ENCODE data around the gene TUBGCP6. TPM values are rescaled to one million over a fixed set of nuclear protein-coding genes. Genes with fewer than 3 reads are reported as not detected.
A peak's percentile ranks its signal among the peaks of the same experiment; 100 is the strongest.

The TUBGCP6 gene
- total RNA-seq, 4 donors from 2014 or later, result 20.3 to 44.3 (median 32.2) TPM

DNA sequence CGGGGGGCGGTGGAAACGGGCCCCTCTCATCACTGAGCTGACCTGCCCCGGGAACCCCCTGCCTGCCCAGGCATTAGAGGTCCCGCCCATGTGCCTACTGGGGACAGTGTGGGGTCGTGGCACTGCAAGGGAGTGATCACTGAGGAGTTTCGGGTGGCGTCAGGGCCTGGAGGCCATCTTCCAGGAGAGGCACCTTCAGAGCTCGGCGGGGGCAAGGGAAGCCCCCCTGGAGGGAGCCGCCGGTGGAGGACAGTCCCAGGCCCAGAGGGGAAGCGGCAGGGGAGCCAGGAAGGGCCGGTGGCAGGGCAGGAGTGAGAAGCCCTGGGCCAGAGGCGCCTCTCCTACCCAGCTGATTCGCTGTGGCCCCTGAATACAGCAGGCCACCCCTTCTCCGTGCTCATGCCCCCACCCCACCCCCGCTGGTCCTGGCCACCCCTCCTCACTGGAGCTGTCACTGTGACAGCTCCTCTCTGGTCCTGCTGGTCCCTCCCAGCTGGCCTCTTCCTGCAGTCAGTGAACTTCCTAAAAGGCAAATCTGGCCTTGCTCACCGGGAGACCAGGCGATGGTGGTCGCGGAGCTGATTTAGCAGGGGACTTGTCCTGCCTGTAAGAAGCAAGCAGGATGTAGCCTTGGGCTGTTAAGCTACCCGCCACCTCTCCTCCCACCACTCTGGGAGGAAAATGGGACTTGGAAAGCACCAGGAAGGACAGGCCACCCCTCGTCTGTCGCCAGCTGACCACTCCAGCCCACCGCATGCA is 27.4 kb upstream of the TUBGCP6 start:
- Histone ChIP-seq H3K4me1 (peaks cover 37 to 87% (median 46%) of the 10 kb centered on the region in 3 donors), H3K27me3 (peaks cover 0 to 11% (median 0%) of the 10 kb centered on the region in 4 donors), H3K4me3 (peak overlapping the region in 3 of 4 donors; percentile 54 to 74 (median 62)), H3K36me3 (peaks cover 17 to 36% (median 18%) of the 10 kb centered on the region in 3 donors), H3K9me3 (no peaks in the 10 kb centered on the region), H3K27ac (peak overlapping the region in 2 of 4 donors; percentile 11 to 84)
- DNase-seq, result no peak
- intact Hi-C loops (cut with DNase I), result no loop called here
- 68 to 84% methylated on average over 5 to 10 of the region's 26 CpGs for WGBS, 2 donors
- no peak for TF ChIP-seq POLR2A (IDR thresholded peaks at IDR 0.05)
- TF ChIP-seq, protein P1, sequence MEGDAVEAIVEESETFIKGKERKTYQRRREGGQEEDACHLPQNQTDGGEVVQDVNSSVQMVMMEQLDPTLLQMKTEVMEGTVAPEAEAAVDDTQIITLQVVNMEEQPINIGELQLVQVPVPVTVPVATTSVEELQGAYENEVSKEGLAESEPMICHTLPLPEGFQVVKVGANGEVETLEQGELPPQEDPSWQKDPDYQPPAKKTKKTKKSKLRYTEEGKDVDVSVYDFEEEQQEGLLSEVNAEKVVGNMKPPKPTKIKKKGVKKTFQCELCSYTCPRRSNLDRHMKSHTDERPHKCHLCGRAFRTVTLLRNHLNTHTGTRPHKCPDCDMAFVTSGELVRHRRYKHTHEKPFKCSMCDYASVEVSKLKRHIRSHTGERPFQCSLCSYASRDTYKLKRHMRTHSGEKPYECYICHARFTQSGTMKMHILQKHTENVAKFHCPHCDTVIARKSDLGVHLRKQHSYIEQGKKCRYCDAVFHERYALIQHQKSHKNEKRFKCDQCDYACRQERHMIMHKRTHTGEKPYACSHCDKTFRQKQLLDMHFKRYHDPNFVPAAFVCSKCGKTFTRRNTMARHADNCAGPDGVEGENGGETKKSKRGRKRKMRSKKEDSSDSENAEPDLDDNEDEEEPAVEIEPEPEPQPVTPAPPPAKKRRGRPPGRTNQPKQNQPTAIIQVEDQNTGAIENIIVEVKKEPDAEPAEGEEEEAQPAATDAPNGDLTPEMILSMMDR (IDR thresholded peaks at IDR 0.05), result no peak

DNA sequence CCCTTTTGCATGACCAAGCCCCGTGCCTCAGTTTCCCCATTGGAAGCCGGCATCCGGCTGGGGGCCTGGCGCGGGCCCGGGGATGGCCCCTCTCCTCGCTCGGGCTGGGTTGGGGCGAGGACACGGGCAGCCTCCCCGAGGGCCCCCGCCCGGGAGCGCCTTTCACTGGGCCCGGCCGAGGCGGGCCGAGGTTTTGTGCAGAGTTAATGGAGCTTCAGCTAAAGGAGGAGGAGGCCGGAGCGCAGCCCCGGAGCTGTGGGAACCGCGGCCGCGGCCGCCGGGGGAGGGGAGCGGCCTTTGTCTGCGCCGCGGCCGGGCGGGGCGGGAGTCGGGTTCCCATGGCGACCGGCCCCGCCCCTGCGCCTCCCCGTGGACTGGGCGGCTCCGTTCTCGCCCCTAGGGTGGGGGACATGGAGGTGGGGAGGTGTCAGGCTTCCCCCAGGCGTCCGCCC is 26.7 kb upstream of the TUBGCP6 start:
- H3K27ac ChIP-seq, result peak overlapping the region in 3 of 4 donors; percentile 55 to 84 (median 80)
- WGBS, 2 donors, result no CpG with 5 or more reads among the region's 45 CpGs
- no peaks in the 10 kb centered on the region for H3K9me3 ChIP-seq
- DNase-seq, result no peak
- intact Hi-C loops (cut with DNase I), result no loop called here
- peaks cover 14 to 29% (median 17%) of the 10 kb centered on the region in 3 donors for H3K36me3 ChIP-seq
- H3K4me3 ChIP-seq, result peak overlapping the region; percentile 37 to 74 (median 58)
- H3K27me3 ChIP-seq, result peaks cover 0 to 14% (median 0%) of the 10 kb centered on the region in 4 donors
- TF ChIP-seq POLR2A (IDR thresholded peaks at IDR 0.05), result no peak
- TF ChIP-seq, protein P1 (IDR thresholded peaks at IDR 0.05), result peak in 4 of 6 experiments; percentile 9 to 39 (median 28)
- H3K4me1 ChIP-seq, result peaks cover 41 to 84% (median 50%) of the 10 kb centered on the region in 3 donors

DNA sequence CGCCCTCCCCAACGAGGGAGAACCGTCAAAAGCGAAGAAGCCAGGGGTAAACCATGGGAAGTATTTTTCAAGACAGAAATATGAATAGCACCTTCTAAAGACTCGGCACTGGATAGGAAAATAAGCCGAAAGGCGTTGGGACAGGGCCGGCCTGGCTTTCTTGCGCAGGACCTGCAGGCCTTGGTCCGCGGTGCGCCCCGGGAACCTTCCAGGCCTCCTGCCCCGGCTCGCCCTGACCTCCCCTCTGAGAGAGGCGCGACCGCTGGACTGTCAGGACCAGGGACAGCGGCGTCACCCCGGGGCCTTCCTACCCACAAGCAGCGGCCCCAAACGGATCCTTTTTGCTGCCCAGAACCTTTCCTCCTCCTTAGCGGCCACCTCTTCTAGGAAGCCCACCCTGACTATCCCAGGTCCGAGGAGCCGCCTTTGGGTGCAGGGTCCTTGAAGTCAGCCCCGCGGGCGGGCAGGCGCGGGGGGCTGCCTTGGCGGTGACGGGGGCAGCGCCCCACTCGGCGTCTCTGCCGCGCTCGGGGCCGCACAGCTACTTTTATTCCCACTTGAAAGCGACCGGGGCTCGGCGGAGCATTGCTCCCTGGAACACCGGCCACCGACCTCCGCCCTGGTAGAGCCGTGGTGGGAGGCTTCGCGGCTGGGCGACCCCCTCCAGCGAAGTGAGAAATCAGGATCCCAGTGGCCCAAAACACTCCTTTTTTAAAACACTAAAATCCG is 26.0 kb upstream of the TUBGCP6 start:
- Histone ChIP-seq H3K9me3 (no peaks in the 10 kb centered on the region), H3K4me3 (peak overlapping the region; percentile 37 to 74 (median 58)), H3K36me3 (peaks cover 8 to 22% (median 9%) of the 10 kb centered on the region in 3 donors), H3K27me3 (peaks cover 0 to 17% (median 0%) of the 10 kb centered on the region in 4 donors), H3K4me1 (peaks cover 41 to 77% (median 50%) of the 10 kb centered on the region in 3 donors), H3K27ac (peak overlapping the region; percentile 40 to 84 (median 68))
- intact Hi-C loops (cut with DNase I), result no loop called here
- DNase-seq, result no peak
- WGBS, 2 donors, result 1 to 6% methylated on average over 6 to 24 of the region's 53 CpGs
- TF ChIP-seq POLR2A (IDR thresholded peaks at IDR 0.05), result no peak
- TF ChIP-seq, protein P1 (IDR thresholded peaks at IDR 0.05), result no peak

DNA sequence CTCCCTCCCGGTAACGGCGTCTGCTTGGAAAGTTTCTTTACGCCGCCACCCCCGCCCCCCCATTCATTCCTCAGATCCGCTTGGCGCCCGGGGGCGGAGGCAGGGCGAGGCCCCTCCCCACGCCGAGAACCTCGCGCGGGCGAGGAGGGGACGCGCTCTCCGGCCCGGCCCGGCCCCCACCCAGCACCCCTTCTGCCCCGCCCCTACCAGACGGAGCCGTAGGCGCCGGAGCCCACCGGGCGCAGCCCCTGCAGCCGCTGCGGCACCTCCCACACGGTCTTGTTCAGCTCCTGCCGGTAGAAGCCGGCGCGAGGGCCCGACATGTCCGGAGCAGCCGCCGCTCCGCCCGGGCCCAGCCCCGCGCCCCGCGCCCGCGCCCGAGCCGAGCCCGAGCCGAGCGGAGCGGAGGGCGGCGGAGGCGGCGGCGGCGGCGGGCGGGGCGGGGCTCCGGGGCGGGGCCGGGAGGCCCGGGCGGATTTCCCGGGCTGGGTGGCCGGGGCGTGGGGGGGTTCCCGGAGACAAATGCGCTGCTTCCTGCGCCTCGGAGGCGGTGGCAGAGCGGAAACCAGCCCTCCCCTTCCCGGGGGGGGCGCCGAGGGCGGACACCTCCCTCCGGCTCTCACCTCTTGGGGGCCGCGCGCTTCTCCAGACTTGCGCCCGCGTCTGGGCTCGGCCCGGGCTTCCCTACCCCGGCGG is 25.3 kb upstream of the TUBGCP6 start, which contains the start of gene MAPK11:
TSS of gene MAPK11 (minus strand) at position 411 of the 696 bp plus-strand sequence. CDS start at position 323, 88 bp downstream.
- DNase-seq, result no peak
- Histone ChIP-seq H3K4me1 (peaks cover 41 to 70% (median 50%) of the 10 kb centered on the region in 3 donors), H3K27ac (peak within 1 kb of the TSS; percentile 55 to 84 (median 76)), H3K4me3 (peak within 1 kb of the TSS; percentile 37 to 74 (median 58)), H3K9me3 (no peaks in the 10 kb centered on the region), H3K27me3 (peaks cover 0 to 17% (median 0%) of the 10 kb centered on the region in 4 donors), H3K36me3 (peaks cover 2 to 14% (median 3%) of the 10 kb centered on the region in 3 donors)
- TF ChIP-seq, protein P1 (IDR thresholded peaks at IDR 0.05), result no peak
- TF ChIP-seq POLR2A (IDR thresholded peaks at IDR 0.05), result no peak
- no CpG with 5 or more reads among the region's 92 CpGs for WGBS, 2 donors
- intact Hi-C loops (cut with DNase I), result no loop called here

All from esophagus squamous epithelium (tissue), 5 donors.